Panc1 (cell line): ENCODE data around the gene OTOG. TPM values are rescaled to one million over a fixed set of nuclear protein-coding genes. Genes with fewer than 3 reads are reported as not detected.

Experiments used
- total RNA-seq: library from RNA; stranded (reverse); gene quantifications from one replicate; pipeline ENCODE4 v1.2.1, GENCODE V29; 2021; ENCODE audit not compliant: unreplicated experiment

Gene OTOG
- total RNA-seq, 1 experiment from 2014 or later: not detected

Other genes with a start within 250 kb of the OTOG start
- 8.6 TPM for gene NCR3LG1, start 195.5 kb upstream of the OTOG start, total RNA-seq
- gene KCNJ11, start 158.6 kb upstream of the OTOG start, total RNA-seq: 0.67 TPM
- gene ABCC8, start 70.4 kb upstream of the OTOG start, total RNA-seq: 0.18 TPM
- not detected for gene USH1C, start 2.8 kb upstream of the OTOG start, total RNA-seq
- gene MYOD1, start 172.3 kb downstream of the OTOG start, total RNA-seq: not detected
- 0.95 TPM for gene KCNC1, start 187.5 kb downstream of the OTOG start, total RNA-seq